Erythroblast (primary cell): ENCODE results near the gene ZSWIM3.

Source experiments
- GATA1 ChIP-seq: IDR thresholded peaks from 2 replicates; pipeline ENCODE4 v1.6.1; 2011; ENCODE audit warnings: low read depth, mild to moderate bottlenecking, control low read depth, low read length, moderate library complexity
- POLR2A ChIP-seq: IDR thresholded peaks from 2 replicates; pipeline ENCODE4 v1.6.1; 2011; ENCODE audit warnings: mild to moderate bottlenecking, low read length

DNA sequence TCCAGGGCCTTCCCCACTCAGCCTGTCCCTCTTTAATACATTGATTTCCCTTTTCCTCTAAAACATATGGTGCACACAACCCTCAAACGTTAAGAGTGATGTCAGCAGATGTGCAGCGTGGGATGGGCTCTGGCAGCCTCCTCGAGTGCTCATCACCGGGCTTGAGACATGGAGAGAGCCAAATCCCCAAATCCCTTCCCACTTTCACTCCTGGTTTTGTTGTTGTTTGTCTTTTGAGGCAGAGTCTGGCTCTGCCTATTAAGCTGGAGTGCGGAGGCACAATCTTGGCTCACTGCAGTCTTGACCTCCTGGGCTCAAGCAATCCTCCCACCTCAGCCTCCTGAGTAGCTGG is 60.4 kb downstream of the ZSWIM3 start:
- TF ChIP-seq POLR2A = no peak
- no peak for TF ChIP-seq GATA1
